H9 (cell line): Measurements from ENCODE around the gene RAB27B. TPM values are rescaled to one million over a fixed set of nuclear protein-coding genes. Genes with fewer than 3 reads are reported as not detected.

Source experiments
- DNase-seq: peaks from one replicate; pipeline ENCODE4 v3.0.0-alpha.2; 2017
- H2AFZ ChIP-seq: one replicate; pipeline ENCODE4 v1.6.1; 2013; ENCODE audit warnings: mild to moderate bottlenecking, low read length, control low read depth, moderate library complexity
- H2AK5ac ChIP-seq: 2 replicates; pipeline ENCODE4 v1.6.1; 2013; ENCODE audit warnings: low read length, control low read depth, mixed read lengths; ENCODE audit not compliant: insufficient read length
- H2BK120ac ChIP-seq: one replicate; pipeline ENCODE4 v1.6.1; 2013; ENCODE audit warnings: low read depth, mild to moderate bottlenecking, low read length, control low read depth, inconsistent platforms; ENCODE audit not compliant: poor library complexity, severe bottlenecking
- H2BK12ac ChIP-seq: 2 replicates; pipeline ENCODE4 v1.6.1; 2013; ENCODE audit warnings: low read length, control low read depth, mixed read lengths, low read depth; ENCODE audit not compliant: insufficient read length
- H2BK15ac ChIP-seq: 2 replicates; pipeline ENCODE4 v1.6.1; 2013; ENCODE audit warnings: low read depth, low read length, control low read depth
- H2BK20ac ChIP-seq: one replicate; pipeline ENCODE4 v1.6.1; 2013; ENCODE audit warnings: low read depth, mild to moderate bottlenecking, low read length, control low read depth, inconsistent platforms; ENCODE audit not compliant: poor library complexity, severe bottlenecking
- H2BK5ac ChIP-seq: 2 replicates; pipeline ENCODE4 v1.6.1; 2013; ENCODE audit warnings: low read length, control low read depth, mixed read lengths; ENCODE audit not compliant: insufficient read length
- H3K14ac ChIP-seq: 2 replicates; pipeline ENCODE4 v1.6.1; 2013; ENCODE audit warnings: low read length, control low read depth; ENCODE audit not compliant: insufficient read depth
- H3K18ac ChIP-seq: 2 replicates; pipeline ENCODE4 v1.6.1; 2013; ENCODE audit warnings: low read depth, mild to moderate bottlenecking, mixed read lengths, low read length, control low read depth; ENCODE audit not compliant: insufficient read length
- H3K23ac ChIP-seq: 2 replicates; pipeline ENCODE4 v1.6.1; 2013; ENCODE audit warnings: low read length, control low read depth, mixed read lengths, low read depth; ENCODE audit not compliant: insufficient read length
- H3K23me2 ChIP-seq: 2 replicates; pipeline ENCODE4 v1.6.1; 2013; ENCODE audit warnings: low read depth, mild to moderate bottlenecking, mixed read lengths, low read length, control low read depth; ENCODE audit not compliant: insufficient read length, poor library complexity, severe bottlenecking
- H3K27ac ChIP-seq: 2 replicates; pipeline ENCODE4 v1.5.1; 2013; ENCODE audit warnings: low read length, control low read depth, mixed read lengths, low read depth; ENCODE audit not compliant: insufficient read length
- H3K27me3 ChIP-seq: 2 replicates; pipeline ENCODE4 v1.6.1; 2013; ENCODE audit warnings: low read length, control low read depth, inconsistent platforms; ENCODE audit not compliant: insufficient read depth
- H3K4ac ChIP-seq: 2 replicates; pipeline ENCODE4 v1.6.1; 2013; ENCODE audit warnings: low read depth, mild to moderate bottlenecking, control low read depth, inconsistent platforms, low read length, moderate library complexity
- H3K4me1 ChIP-seq: 2 replicates; pipeline ENCODE4 v1.6.1; 2013; ENCODE audit warnings: low read length, control low read depth, inconsistent platforms; ENCODE audit not compliant: insufficient read depth
- H3K4me2 ChIP-seq: 2 replicates; pipeline ENCODE4 v1.6.1; 2013; ENCODE audit warnings: low read length, control low read depth, mixed read lengths; ENCODE audit not compliant: insufficient read length, insufficient read depth
- H3K56ac ChIP-seq: 2 replicates; pipeline ENCODE4 v1.6.1; 2013; ENCODE audit warnings: low read depth, mild to moderate bottlenecking, mixed read lengths, low read length, control low read depth; ENCODE audit not compliant: insufficient read length
- H3K79me1 ChIP-seq: 2 replicates; pipeline ENCODE4 v1.6.1; 2013; ENCODE audit warnings: low read depth, mild to moderate bottlenecking, moderate library complexity, low read length, control low read depth, inconsistent platforms; ENCODE audit not compliant: insufficient read depth, poor library complexity, severe bottlenecking
- H3K79me2 ChIP-seq: 2 replicates; pipeline ENCODE4 v1.6.1; 2013; ENCODE audit warnings: low read length, control low read depth, inconsistent platforms; ENCODE audit not compliant: insufficient read depth
- H3K9ac ChIP-seq: 2 replicates; pipeline ENCODE4 v1.6.1; 2013; ENCODE audit warnings: low read length, control low read depth, mixed read lengths; ENCODE audit not compliant: insufficient read length; ENCODE audit errors: extremely low read depth
- H3K9me3 ChIP-seq: one replicate; pipeline ENCODE4 v1.6.1; 2013; ENCODE audit warnings: low read depth, low read length, inconsistent platforms; ENCODE audit not compliant: control insufficient read depth
- H3T11ph ChIP-seq: one replicate; pipeline ENCODE4 v1.6.1; 2013; ENCODE audit warnings: mild to moderate bottlenecking, low read length, control low read depth, inconsistent platforms
- H4K20me1 ChIP-seq: one replicate; pipeline ENCODE4 v1.6.1; 2013; ENCODE audit not compliant: control insufficient read depth, insufficient read length, insufficient read depth
- H4K5ac ChIP-seq: 2 replicates; pipeline ENCODE4 v1.6.1; 2013; ENCODE audit warnings: low read depth, mild to moderate bottlenecking, mixed read lengths, low read length, control low read depth; ENCODE audit not compliant: insufficient read length
- H4K8ac ChIP-seq: replicated peaks from 2 replicates; pipeline ENCODE4 v1.6.1; 2013; ENCODE audit warnings: low read length, control low read depth, mixed read lengths, low read depth; ENCODE audit not compliant: insufficient read length
- H4K91ac ChIP-seq: 2 replicates; pipeline ENCODE4 v1.6.1; 2013; ENCODE audit warnings: low read depth, mild to moderate bottlenecking, moderate library complexity, mixed read lengths, low read length, control low read depth; ENCODE audit not compliant: insufficient read length
- H3K27ac Mint-ChIP-seq, 3 experiments: 2 replicates in 2 of 3; 3 replicates in 1 of 3; pipeline ENCODE4 v1.8.0; 2020 to 2021; ENCODE audit warnings: mixed read lengths in 3 of 3, mild to moderate bottlenecking in 1 of 3, moderate library complexity in 1 of 3
- H3K27me3 Mint-ChIP-seq: 2 replicates; pipeline ENCODE4 v1.8.0; 2021; ENCODE audit warnings: low read depth, mild to moderate bottlenecking, moderate library complexity, mixed read lengths
- H3K36me3 Mint-ChIP-seq, 3 experiments: 2 replicates in 2 of 3; 3 replicates in 1 of 3; pipeline ENCODE4 v1.8.0; 2020 to 2021; ENCODE audit warnings: low read depth in 3 of 3, mixed read lengths in 3 of 3; ENCODE audit not compliant: insufficient read depth in 1 of 3
- H3K4me1 Mint-ChIP-seq, 2 experiments: 2 replicates each; pipeline ENCODE4 v1.8.0; 2020; ENCODE audit warnings: mixed read lengths in 2 of 2
- H3K4me3 Mint-ChIP-seq, 2 experiments: 2 replicates in 1 of 2; 3 replicates in 1 of 2; pipeline ENCODE4 v1.8.0; 2020 to 2021; ENCODE audit warnings: mild to moderate bottlenecking in 2 of 2, mixed read lengths in 2 of 2, moderate library complexity in 1 of 2
- H3K9me3 Mint-ChIP-seq, 2 experiments: 2 replicates in 1 of 2; 3 replicates in 1 of 2; pipeline ENCODE4 v1.8.0; 2020; ENCODE audit warnings: mild to moderate bottlenecking in 2 of 2, mixed read lengths in 2 of 2, moderate library complexity in 1 of 2
- CTCF ChIP-seq: fragments of 200-600 bp; sonication (generic); conservative IDR thresholded peaks from 3 replicates; pipeline ENCODE4 v1.8.0; 2021; ENCODE audit warnings: antibody characterized with exemption, mild to moderate bottlenecking
- WGBS: extraction: QIAGEN DNeasy Blood & Tissue Kit; methylation state at CpG from one replicate; pipeline ENCODE4 v1.1.7; 2013; ENCODE audit warnings: missing lambda C conversion rate, low lambda C conversion rate, mixed read lengths; ENCODE audit not compliant: insufficient read length; ENCODE audit errors: extremely low coverage; 5-methylcytosine and 5-hydroxymethylcytosine counted together
- total RNA-seq: library from RNA; stranded (reverse); gene quantifications from 2 replicates; pipeline ENCODE4 v1.2.1, GENCODE V29; 2021

Gene RAB27B
- total RNA-seq, 1 experiment from 2014 or later, result 0.15 TPM

GRCh38 chr18:54802178-54802577 is 26.1 kb upstream of the RAB27B start:
- H4K5ac ChIP-seq, result no peak overlapping the region
- H3K4me1 Mint-ChIP-seq, result no peaks in the 10 kb centered on the region

More at GRCh38 chr18:54802178-54802577, 26.1 kb upstream of the RAB27B start:
- TF ChIP-seq CTCF, result no peak
- Histone ChIP-seq H3K56ac (no peak overlapping the region), H4K8ac (no peak overlapping the region), H2BK12ac (no peak overlapping the region), H3K79me2 (no peaks in the 10 kb centered on the region), H2AK5ac (no peak overlapping the region), H4K91ac (no peak overlapping the region), H3K23me2 (no peaks in the 10 kb centered on the region), H3K4me2 (no peak overlapping the region), H3K9ac (no peak overlapping the region), H2BK20ac (no peak overlapping the region), H2BK120ac (no peak overlapping the region), H3K4ac (no peak overlapping the region), H2AFZ (no peak overlapping the region), H3K14ac (no peak overlapping the region), H2BK5ac (no peak overlapping the region), H3K23ac (no peak overlapping the region), H3K4me1 (no peaks in the 10 kb centered on the region), H3K18ac (no peak overlapping the region), H3K9me3 (no peaks in the 10 kb centered on the region), H3K27ac (no peak overlapping the region), H3T11ph (no peak overlapping the region), H4K20me1 (no peaks in the 10 kb centered on the region), H2BK15ac (no peak overlapping the region), H3K79me1 (no peaks in the 10 kb centered on the region), H3K27me3 (no peaks in the 10 kb centered on the region)
- no peaks in the 10 kb centered on the region for H3K36me3 Mint-ChIP-seq
- no peak for DNase-seq
- H3K27ac Mint-ChIP-seq, result no peak overlapping the region
- WGBS, result no CpG with 5 or more reads among the region's 2 CpGs
- H3K9me3 Mint-ChIP-seq, result no peaks in the 10 kb centered on the region
- no peak overlapping the region for H3K4me3 Mint-ChIP-seq
- H3K27me3 Mint-ChIP-seq, result no peaks in the 10 kb centered on the region
